NCI-H510A (cell line): ENCODE data around the gene ITGB6.

ENCODE experiments used
- DNase-seq: peaks from one replicate; lab custom pipeline; 2025; lab: John Stamatoyannopoulos, UW

Gene ITGB6, protein sequence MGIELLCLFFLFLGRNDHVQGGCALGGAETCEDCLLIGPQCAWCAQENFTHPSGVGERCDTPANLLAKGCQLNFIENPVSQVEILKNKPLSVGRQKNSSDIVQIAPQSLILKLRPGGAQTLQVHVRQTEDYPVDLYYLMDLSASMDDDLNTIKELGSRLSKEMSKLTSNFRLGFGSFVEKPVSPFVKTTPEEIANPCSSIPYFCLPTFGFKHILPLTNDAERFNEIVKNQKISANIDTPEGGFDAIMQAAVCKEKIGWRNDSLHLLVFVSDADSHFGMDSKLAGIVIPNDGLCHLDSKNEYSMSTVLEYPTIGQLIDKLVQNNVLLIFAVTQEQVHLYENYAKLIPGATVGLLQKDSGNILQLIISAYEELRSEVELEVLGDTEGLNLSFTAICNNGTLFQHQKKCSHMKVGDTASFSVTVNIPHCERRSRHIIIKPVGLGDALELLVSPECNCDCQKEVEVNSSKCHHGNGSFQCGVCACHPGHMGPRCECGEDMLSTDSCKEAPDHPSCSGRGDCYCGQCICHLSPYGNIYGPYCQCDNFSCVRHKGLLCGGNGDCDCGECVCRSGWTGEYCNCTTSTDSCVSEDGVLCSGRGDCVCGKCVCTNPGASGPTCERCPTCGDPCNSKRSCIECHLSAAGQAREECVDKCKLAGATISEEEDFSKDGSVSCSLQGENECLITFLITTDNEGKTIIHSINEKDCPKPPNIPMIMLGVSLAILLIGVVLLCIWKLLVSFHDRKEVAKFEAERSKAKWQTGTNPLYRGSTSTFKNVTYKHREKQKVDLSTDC

DNA sequence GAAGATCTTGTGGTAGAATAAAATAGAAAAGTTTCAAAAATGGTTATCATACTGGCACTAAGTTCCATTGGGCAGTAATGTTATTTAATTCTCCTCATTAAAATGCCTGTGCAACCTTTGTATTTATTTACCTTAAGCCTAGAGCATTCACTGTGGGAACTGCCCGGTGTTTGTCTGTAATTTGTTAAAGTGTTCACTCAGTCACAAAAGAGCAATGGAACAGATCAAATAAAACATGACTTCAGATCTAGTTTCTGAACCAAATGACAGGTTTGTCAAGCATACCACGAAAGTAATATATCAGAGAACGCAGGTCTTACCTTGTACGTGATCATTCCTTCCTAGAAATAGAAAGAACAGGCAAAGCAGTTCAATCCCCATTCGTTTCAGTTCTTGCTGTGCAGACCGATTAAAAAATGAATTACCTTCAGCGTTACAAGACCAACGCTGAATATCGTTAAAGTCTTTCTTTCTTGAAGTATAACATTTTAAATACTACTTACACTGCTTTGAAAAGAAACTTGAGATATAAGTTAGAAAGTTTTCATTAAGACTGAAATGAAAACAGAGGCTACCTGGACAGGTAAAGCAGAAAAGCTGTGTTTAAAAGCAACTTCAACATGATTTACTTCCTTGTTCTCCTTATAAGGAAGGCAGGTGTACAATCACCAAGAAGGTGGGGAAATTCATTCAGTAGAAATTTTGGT is at the start of gene ITGB6:
Gene ITGB6, minus strand, starts transcription at position 590 of the 707 bp plus-strand sequence. Its CDS starts 209 bp downstream, at position 381.
- DNase-seq, result no peak

DNA sequence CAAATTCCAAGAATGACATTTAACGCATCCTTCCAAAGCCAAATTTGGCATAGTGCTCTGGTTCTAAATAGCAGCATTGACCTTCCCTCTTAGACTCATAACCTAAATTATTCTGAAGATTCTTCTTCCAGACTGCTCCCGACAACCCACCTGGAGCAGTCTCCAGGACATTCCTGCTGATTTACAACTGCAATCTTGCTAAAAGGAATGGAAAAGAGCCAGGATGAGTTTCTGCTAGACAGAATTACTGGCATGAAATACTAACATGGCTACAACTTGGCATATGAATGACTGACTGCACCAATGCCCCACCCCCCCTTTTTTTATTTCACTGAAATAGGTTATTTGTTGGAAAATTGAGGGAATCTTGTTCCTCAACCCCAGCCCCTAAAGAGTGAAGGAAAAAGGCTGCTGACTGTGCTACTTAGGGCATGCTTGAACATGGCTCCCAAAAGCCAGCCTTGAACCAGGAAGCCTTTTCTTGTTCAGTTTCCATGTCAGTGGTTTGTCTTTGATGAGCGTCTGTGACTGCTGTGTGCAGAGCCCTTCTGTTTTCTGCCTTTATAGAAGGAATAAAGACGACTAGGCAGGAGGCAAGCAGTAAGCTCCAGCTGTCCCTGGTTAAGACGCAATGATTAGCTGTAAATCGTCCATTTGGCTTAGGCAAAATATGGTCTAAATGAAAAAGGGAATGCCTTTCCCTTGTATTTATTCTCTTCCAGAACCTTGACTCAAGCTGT is 47.4 kb upstream of the ITGB6 start:
- no peak for DNase-seq

- no peak for DNase-seq
Observed at GRCh38 chr2:160246356-160246755, 46.3 kb upstream of the ITGB6 start.

DNA sequence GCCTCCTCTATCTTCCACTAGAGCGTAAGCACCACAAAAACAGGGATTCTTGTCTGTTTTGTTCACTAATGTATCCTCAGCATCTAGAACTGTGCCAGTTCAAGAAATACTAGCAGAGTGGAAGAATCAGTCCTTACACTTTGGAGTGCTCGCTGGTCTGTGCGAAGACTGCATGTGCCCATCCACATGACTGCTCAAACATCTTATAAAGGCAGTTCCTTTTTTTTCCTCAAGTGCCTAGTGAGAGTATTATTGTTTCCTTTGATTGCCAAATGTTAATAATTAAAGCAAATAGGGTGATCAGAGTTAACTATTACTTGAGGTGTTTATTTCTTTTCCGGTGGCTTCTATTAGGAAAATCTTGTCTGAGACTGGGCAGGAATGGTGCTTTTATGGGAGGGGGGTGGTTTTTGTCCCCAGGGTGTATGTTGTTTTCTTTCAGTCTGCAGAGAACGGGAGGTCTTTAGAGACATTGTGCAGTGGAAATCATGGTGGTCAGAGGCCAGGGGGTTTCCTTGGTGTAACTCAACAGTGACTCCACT is 45.6 kb upstream of the ITGB6 start:
- DNase-seq, result no peak

DNA sequence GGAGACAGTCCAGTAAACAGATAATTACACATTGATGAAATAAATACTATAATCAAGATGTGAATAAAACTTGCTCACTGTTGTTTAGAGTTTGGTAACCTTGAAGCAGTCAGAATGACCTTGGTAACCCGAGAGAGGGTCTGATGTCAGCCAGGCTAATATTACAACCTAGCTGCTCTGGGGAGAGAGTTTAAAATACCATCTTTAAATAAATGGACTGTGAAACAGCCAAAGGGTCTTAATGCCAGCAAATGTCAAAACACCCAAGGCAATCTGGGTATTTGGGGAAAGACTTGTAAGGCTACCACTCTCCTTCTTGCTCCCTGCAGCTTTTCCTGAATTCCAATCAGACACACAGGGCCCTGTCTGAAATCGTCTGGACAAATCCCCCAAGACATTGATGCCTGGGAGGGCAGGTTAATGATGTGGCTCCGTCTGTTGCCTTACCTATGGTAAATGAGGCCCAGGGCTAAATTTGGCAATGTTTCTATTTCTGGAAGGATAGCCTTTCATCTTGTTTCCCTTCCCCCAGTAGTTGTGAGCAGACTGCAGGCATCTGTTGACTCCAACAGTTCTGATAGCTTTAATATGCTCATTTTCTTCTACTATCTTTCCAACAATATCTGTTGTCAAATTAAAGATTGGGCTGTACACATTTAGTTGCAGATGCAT is 43.0 kb upstream of the ITGB6 start:
- no peak for DNase-seq

- no peak for DNase-seq
Observed at GRCh38 chr2:160241251-160242137, 41.4 kb upstream of the ITGB6 start.

- DNase-seq, result no peak
Observed at GRCh38 chr2:160239436-160239835, 39.4 kb upstream of the ITGB6 start.

DNA sequence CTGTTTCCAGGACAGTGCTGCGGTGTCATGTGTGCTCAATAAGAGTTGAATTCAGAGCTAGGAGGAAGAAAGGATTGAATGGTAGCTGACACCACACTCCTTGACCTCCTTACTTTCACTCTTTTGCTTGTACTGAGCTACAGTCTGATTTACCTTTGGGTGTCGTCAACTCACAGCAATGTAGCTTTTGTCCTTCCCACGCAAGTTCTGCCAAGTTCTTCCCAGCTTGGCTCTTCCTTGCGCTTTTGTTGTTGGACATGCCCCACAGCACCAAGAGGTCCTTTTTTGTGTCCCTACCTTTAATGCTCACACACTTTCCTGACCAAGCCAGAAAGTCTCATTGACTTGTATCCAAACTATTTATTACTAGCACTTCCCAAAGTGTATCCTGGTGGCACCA is 38.3 kb upstream of the ITGB6 start:
- no peak for DNase-seq

GRCh38 chr2:160232905-160233475 is 32.9 kb upstream of the ITGB6 start:
- DNase-seq, result no peak

DNA sequence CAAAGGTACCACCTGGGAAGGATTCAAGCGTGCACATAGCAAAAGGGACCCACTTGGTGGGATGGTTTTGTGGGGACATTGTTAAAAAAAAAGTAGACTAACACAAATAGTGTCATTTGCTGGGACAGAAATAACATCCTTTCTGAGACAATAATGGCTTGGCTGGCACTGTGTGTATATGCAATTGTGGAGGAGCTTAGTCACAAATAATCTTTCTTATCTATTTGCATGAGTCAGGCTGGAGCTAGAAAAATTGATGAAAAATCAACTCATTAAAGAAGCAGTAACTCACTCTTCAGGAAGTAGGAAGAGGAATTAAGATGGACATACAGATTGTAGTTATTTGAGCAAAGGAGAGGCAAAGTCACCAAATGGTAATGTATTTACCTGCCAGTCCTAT is 29.5 kb upstream of the ITGB6 start:
- DNase-seq, result no peak

DNA sequence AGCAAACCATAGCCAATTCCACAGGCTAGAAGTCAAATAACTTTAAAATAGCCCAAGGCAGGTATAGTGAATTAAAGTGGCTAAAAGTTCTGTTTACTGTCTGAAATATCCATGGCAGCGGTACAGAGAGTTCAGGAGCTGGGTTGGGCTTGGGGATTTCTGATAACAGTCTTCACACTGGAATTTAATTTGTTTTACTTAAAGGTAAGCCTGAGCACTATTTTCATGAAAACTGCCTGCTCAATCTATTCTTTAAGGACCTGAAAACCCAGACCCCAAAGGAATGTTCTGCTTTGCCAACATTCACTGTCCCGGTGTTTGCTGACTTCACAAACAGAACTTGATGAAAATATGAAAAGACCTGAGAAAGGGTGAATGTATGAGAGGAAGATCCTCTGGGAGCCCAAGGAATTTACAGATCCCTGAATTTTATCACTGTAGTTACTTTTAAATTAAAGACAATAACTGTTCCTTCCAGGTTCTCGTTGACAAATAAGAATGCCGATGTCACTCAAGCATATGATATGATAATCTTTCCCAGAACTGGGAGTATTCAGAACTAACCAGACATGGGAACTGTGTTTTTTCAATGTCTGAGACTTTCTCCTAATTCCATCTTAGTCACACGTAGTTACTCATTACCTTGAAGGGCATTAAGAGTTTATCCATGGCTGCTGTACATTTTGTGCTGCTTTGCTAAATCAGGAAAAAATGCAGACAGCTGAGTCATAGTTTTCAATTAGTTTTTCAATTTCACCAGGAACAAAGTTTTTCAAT is 28.3 kb upstream of the ITGB6 start:
- no peak for DNase-seq

DNA sequence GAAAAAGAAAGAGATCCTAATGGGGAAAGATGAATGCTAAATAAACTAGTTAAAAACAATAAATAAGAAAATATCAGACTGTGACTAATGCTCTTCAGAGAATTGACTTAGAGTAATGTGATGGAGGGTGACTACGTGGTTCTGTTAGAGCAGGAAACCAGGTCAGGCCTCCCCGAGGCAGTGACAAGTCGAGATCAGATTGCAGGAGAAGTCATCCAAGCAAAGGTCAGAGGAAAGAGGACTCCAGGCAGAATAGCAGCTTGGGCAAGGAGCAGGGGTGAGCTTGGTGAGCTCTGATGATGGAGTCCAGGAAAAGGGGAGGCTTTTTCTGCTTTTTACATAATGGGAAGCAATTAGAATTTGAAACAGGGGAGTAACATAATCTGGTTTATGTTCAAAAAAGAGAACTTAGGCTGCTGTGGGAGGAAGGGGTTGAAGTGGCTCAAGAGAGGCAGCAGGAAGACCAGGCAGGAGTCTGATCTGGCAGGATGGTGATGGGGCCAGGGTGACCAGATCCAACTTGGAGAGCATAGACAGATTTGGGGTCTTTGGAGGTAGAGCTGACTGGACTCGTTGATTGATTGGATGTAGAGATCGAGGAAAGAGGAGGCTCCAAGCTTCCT is 27.3 kb upstream of the ITGB6 start:
- DNase-seq, result no peak

DNA sequence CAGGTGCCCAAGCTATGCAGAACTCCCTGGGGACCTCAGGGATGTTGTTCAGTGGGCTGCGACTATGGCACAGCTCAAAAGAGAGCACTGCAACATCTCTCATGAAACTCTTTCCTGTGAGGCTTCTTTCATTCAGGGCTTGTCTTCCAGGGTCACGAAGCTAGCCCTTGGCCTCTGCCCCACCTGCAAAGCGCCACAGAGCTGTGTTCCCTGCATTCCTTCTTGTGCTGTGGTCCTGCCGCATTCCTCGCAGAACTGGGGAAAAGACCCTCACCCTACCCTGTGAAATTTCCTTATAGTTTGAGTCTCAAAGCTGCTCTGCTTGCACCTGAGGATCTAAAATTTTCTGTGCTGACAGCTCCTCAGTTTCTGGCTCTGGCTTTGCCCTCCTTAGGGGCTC is 26.3 kb upstream of the ITGB6 start:
- DNase-seq, result no peak

GRCh38 chr2:160225722-160226121 is 25.6 kb upstream of the ITGB6 start:
- no peak for DNase-seq

GRCh38 chr2:160224507-160224906 is 24.4 kb upstream of the ITGB6 start:
- no peak for DNase-seq

GRCh38 chr2:160224060-160224459 is 24.0 kb upstream of the ITGB6 start:
- no peak for DNase-seq

GRCh38 chr2:160223560-160223959 is 23.5 kb upstream of the ITGB6 start:
- no peak for DNase-seq

DNA sequence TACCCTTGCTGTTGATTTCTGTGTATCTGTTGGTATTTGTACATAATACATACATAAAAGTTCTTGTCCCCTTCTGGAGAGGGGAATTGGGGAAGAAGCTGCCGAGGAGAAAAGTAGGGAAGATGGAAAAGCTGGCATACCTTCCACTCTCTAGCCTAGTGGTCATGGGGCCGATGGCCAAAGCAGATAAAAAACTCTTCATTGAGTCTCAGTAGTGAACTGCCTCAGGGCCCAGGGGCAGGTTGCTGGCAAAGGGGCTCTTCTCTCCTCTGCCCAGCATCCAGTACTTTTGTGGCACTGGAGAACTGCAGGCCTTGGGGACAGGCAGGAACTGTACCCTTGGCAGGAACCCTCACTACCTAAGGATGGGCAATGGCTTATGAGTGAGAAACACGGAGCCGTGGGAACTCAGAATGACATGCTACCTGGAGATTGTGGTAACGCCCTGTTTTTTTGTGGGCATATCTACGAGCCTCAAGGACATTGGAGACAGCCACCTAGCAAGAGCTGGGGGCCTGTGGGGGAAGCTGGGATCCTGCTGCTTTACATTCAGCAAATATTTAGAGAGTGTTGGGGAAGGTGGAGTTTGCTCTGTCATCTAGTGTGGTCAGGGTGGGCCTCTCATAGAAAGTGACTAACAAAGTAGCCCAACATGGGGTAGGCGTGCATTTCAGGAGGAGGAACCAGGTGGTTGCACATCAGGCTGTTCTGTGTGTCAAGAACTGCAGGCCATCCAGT is 22.6 kb upstream of the ITGB6 start:
- no peak for DNase-seq
